Measurements from ENCODE around the gene WFIKKN1.
A peak's percentile ranks its signal among the peaks of the same experiment; 100 is the strongest.

Gene WFIKKN1

GRCh38 chr16:667113-667779 lies 36.5 kb downstream of the WFIKKN1 start:
- TF ChIP-seq ZNF8 (CRISPR knock-in tag; IDR thresholded peaks at IDR 0.05) (no peak), GLIS3 (CRISPR knock-in tag; IDR thresholded peaks at IDR 0.05) (no peak), TCF4 (CRISPR knock-in tag; IDR thresholded peaks at IDR 0.05; ENCODE audit: borderline replicate concordance) (no peak), TOX (CRISPR knock-in tag; IDR thresholded peaks at IDR 0.05; ENCODE audit: borderline replicate concordance) (no peak), ZFP3 (CRISPR knock-in tag; IDR thresholded peaks at IDR 0.05) (no peak), POU6F1 (CRISPR knock-in tag; IDR thresholded peaks at IDR 0.05; ENCODE audit: borderline replicate concordance, low read depth) (no peak), ZNF70 (CRISPR knock-in tag; IDR thresholded peaks at IDR 0.05) (no peak), BACH2 (CRISPR knock-in tag; IDR thresholded peaks at IDR 0.05; ENCODE audit: borderline replicate concordance) (no peak), PATZ1 (CRISPR knock-in tag; IDR thresholded peaks at IDR 0.05; ENCODE audit: borderline replicate concordance) (no peak)
- ATAC-seq: no peak

- ATAC-seq: peak; percentile 96
- TF ChIP-seq ZC3H10 (CRISPR knock-in tag; IDR thresholded peaks at IDR 0.05): 0 out of 2 replicates have a peak, but pooled peaks have one; percentile 12
- TF ChIP-seq ISL1 (CRISPR knock-in tag; IDR thresholded peaks at IDR 0.05): no peak
Measured at GRCh38 chr16:667780-668518, 37.2 kb downstream of the WFIKKN1 start, which contains the start of gene RHOT2. Gene RHOT2 (plus strand): TSS chr16:668132. CDS start chr16:668200, 68 bp downstream.

- TF ChIP-seq ZNF70 (CRISPR knock-in tag; IDR thresholded peaks at IDR 0.05): no peak
- TF ChIP-seq ARNTL (CRISPR knock-in tag; IDR thresholded peaks at IDR 0.05; ENCODE audit: borderline replicate concordance, low read depth): no peak
- no peak for TF ChIP-seq ESRRG (CRISPR knock-in tag; IDR thresholded peaks at IDR 0.05)
- no peak for TF ChIP-seq CSDC2 (CRISPR knock-in tag; IDR thresholded peaks at IDR 0.05)
- no peak for TF ChIP-seq ZFP3 (CRISPR knock-in tag; IDR thresholded peaks at IDR 0.05)
- TF ChIP-seq BACH2 (CRISPR knock-in tag; IDR thresholded peaks at IDR 0.05; ENCODE audit: borderline replicate concordance): no peak
- no peak for TF ChIP-seq SNAI2 (CRISPR knock-in tag; IDR thresholded peaks at IDR 0.05)
- no peak for TF ChIP-seq ZC3H10 (CRISPR knock-in tag; IDR thresholded peaks at IDR 0.05)
- no peak for TF ChIP-seq ZNF565 (CRISPR knock-in tag; conservative IDR thresholded peaks at IDR 0.05; ENCODE audit: low read depth)
- no peak for TF ChIP-seq CREB5 (CRISPR knock-in tag; IDR thresholded peaks at IDR 0.05; ENCODE audit: low read depth)
- TF ChIP-seq ZFP30 (CRISPR knock-in tag; IDR thresholded peaks at IDR 0.05): no peak
- TF ChIP-seq RARB (CRISPR knock-in tag; IDR thresholded peaks at IDR 0.05): no peak
- no peak for TF ChIP-seq TOX (CRISPR knock-in tag; IDR thresholded peaks at IDR 0.05; ENCODE audit: borderline replicate concordance)
- no peak for TF ChIP-seq OSR1 (CRISPR knock-in tag; IDR thresholded peaks at IDR 0.05)
- no peak for TF ChIP-seq TSHZ2 (CRISPR knock-in tag; IDR thresholded peaks at IDR 0.05)
- TF ChIP-seq ZNF8 (CRISPR knock-in tag; IDR thresholded peaks at IDR 0.05): no peak
- no peak for TF ChIP-seq ISL1 (CRISPR knock-in tag; IDR thresholded peaks at IDR 0.05)
- no peak for TF ChIP-seq TCF4 (CRISPR knock-in tag; IDR thresholded peaks at IDR 0.05; ENCODE audit: borderline replicate concordance)
- no peak for TF ChIP-seq POU6F1 (CRISPR knock-in tag; IDR thresholded peaks at IDR 0.05; ENCODE audit: borderline replicate concordance, low read depth)
- no peak for TF ChIP-seq CSRNP3 (CRISPR knock-in tag; IDR thresholded peaks at IDR 0.05)
Measured at GRCh38 chr16:668519-669171, 37.9 kb downstream of the WFIKKN1 start.

More at GRCh38 chr16:668519-669171, 37.9 kb downstream of the WFIKKN1 start:
- ATAC-seq: peak; percentile 7

Measured in SK-N-SH treated with all-trans-retinoic acid at 6 μM for 48 hours (cell line).